HepG2 (cell line): ENCODE results near the gene TGFB2. TPM values are rescaled to one million over a fixed set of nuclear protein-coding genes. Genes with fewer than 3 reads are reported as not detected.

Experiments
- ATAC-seq: fragments of 200-7000 bp; cut with Tn5 transposase; 3 replicates; pipeline ENCODE4 v1.9.1; 2020; ENCODE audit warnings: mild to moderate bottlenecking, moderate library complexity
- BruUV-seq: library from RNA; stranded (reverse); fragments of 400-500 nt; replicated peaks from 2 replicates; lab custom pipeline; 2021; lab: Mats Ljungman, UMichigan
- CTCF ChIA-PET: fragments of 300-600 bp; formaldehyde crosslinking; extraction: SDS; loops from one replicate; lab custom pipeline; 2021; ENCODE audit warnings: low total read pairs, inconsistent platforms, low intra/inter-chr PET ratio; lab: Yijun Ruan, JAX
- POLR2A ChIA-PET: fragments of 350-600 bp; sonication (Branson Sonifier 250); formaldehyde crosslinking; loops from one replicate; lab custom pipeline; 2020; ENCODE audit warnings: antibody characterized with exemption, inconsistent platforms; lab: Yijun Ruan, JAX
- DNase-seq: peaks from one replicate; pipeline ENCODE4 v3.0.0-alpha.2; 2015; ENCODE audit warnings: low spot score
- FAIRE-seq: peaks from 3 replicates; lab custom pipeline; 2011; peaks lifted over from hg19 to GRCh38; lab: Jason Lieb, UNC
- H2AFZ ChIP-seq: one replicate; pipeline ENCODE4 v1.6.1; 2011; ENCODE audit warnings: low read length, inconsistent platforms
- H3K27ac ChIP-seq: fragments of 300-600 bp; 3 replicates; pipeline ENCODE4 v1.8.0; 2011; ENCODE audit warnings: mixed run types, mild to moderate bottlenecking, mixed read lengths, low read length, inconsistent platforms; ENCODE audit not compliant: insufficient read depth; ENCODE audit errors: extremely low read length
- H3K27me3 ChIP-seq, 2 experiments: fragments of 200-600 bp in 1 of 2; 2 replicates in 1 of 2; 3 replicates in 1 of 2; pipeline versions ENCODE4 v1.6.0 to v1.8.0; 2011; ENCODE audit warnings: low read length in 2 of 2, mild to moderate bottlenecking in 2 of 2, moderate library complexity in 2 of 2, inconsistent platforms in 1 of 2; ENCODE audit not compliant: insufficient read depth in 2 of 2, control insufficient read depth in 1 of 2
- H3K36me3 ChIP-seq, 2 experiments: fragments of 200-600 bp in 1 of 2; replicated peaks in 1 of 2; 2 replicates in 1 of 2; 3 replicates in 1 of 2; pipeline versions ENCODE4 v1.5.1 to v1.8.0; 2011; ENCODE audit warnings: low read length in 2 of 2, inconsistent platforms in 1 of 2; ENCODE audit not compliant: insufficient read depth in 2 of 2, control insufficient read depth in 1 of 2
- H3K4me1 ChIP-seq: 2 replicates; pipeline ENCODE4 v1.5.1; 2012; ENCODE audit warnings: low read length, inconsistent platforms; ENCODE audit not compliant: insufficient read depth
- H3K4me2 ChIP-seq: 2 replicates; pipeline ENCODE4 v1.6.0; 2011; ENCODE audit warnings: low read depth, low read length, inconsistent platforms
- H3K4me3 ChIP-seq, 3 experiments: fragments of 200-600 bp in 1 of 3; sonication (generic), shearing (Covaris generic) in 1 of 3; replicated peaks in 1 of 3; 2 replicates each; pipeline ENCODE4 v1.5.1; 2011 to 2016; ENCODE audit warnings: low read length in 3 of 3, inconsistent platforms in 2 of 3, low read depth in 2 of 3, mild to moderate bottlenecking in 2 of 3, control low read depth in 1 of 3, mixed read lengths in 1 of 3; ENCODE audit not compliant: insufficient read depth in 1 of 3
- H3K79me2 ChIP-seq: one replicate; pipeline ENCODE4 v1.6.1; 2011; ENCODE audit warnings: low read length, inconsistent platforms; ENCODE audit not compliant: insufficient read depth
- H3K9ac ChIP-seq: 2 replicates; pipeline ENCODE4 v1.6.0; 2011; ENCODE audit warnings: mild to moderate bottlenecking, low read depth, low read length, inconsistent platforms; ENCODE audit not compliant: insufficient read depth
- H3K9me3 ChIP-seq: 2 replicates; pipeline ENCODE4 v1.5.1; 2012; ENCODE audit warnings: mild to moderate bottlenecking, low read length
- H4K20me1 ChIP-seq: 2 replicates; pipeline ENCODE4 v1.6.0; 2011; ENCODE audit warnings: inconsistent platforms, mild to moderate bottlenecking, low read length, moderate library complexity; ENCODE audit not compliant: insufficient read depth
- CBX2 ChIP-seq, 2 experiments: fragments of 200-600 bp in 1 of 2; sonication (generic); formaldehyde crosslinking in 1 of 2; IDR thresholded peaks; 2 replicates each; pipeline versions ENCODE4 v1.7.0 to v1.8.1; 2018 to 2022; ENCODE audit warnings: low read depth in 2 of 2, low read length in 1 of 2, mild to moderate bottlenecking in 1 of 2, missing genetic modification reagents in 1 of 2
- HNF1A ChIP-seq, 2 experiments: sonication (generic) in 1 of 2; formaldehyde crosslinking in 1 of 2; IDR thresholded peaks; 2 replicates each; pipeline versions ENCODE4 v1.4.0 to v1.6.1; 2016 to 2020; ENCODE audit warnings: borderline replicate concordance in 1 of 2, low read depth in 1 of 2, mild to moderate bottlenecking in 1 of 2, missing genetic modification reagents in 1 of 2
- IKZF4 ChIP-seq: sonication (generic); formaldehyde crosslinking; IDR thresholded peaks from 2 replicates; pipeline ENCODE4 v1.5.1; 2020; ENCODE audit warnings: borderline replicate concordance, mild to moderate bottlenecking, low read depth, missing genetic modification reagents; ENCODE audit errors: not compliant biosample characterization
- JUNB ChIP-seq: sonication (generic); formaldehyde crosslinking; IDR thresholded peaks from 2 replicates; pipeline ENCODE4 v1.8.0; 2022; ENCODE audit warnings: missing genetic modification reagents, mild to moderate bottlenecking, borderline replicate concordance
- NFE2L1 ChIP-seq: sonication (generic); formaldehyde crosslinking; IDR thresholded peaks from 2 replicates; pipeline ENCODE4 v1.4.0; 2020; ENCODE audit warnings: missing genetic modification reagents, mild to moderate bottlenecking, borderline replicate concordance
- ZBTB14 ChIP-seq: sonication (generic); formaldehyde crosslinking; IDR thresholded peaks from 2 replicates; pipeline ENCODE4 v1.4.0; 2020; ENCODE audit warnings: missing genetic modification reagents
- ZC3H13 ChIP-seq: sonication (generic); formaldehyde crosslinking; IDR thresholded peaks from 2 replicates; pipeline ENCODE4 v1.8.1; 2023; ENCODE audit warnings: mild to moderate bottlenecking, missing genetic modification reagents, moderate library complexity
- ZNF569 ChIP-seq: sonication (generic); formaldehyde crosslinking; IDR thresholded peaks from 2 replicates; pipeline ENCODE4 v1.5.0; 2020; ENCODE audit warnings: mild to moderate bottlenecking, missing genetic modification reagents, moderate library complexity, borderline replicate concordance
- WGBS: methylation state at CpG from one replicate; pipeline ENCODE4 v1.1.6; 2017; ENCODE audit warnings: low lambda C conversion rate; 5-methylcytosine and 5-hydroxymethylcytosine counted together
- in situ Hi-C: cut with HindIII; loops from 2 replicates; pipeline ENCODE4 v1.10.0; 2017; ENCODE audit warnings: low pct_unique_long_range_greater_than_20kb; ENCODE audit not compliant: extremely low pct_ligation_motif_present
- intact Hi-C: fragments of 100-400 bp; cut with micrococcal nuclease; formaldehyde crosslinking; loops from one replicate; pipeline ENCODE4 v1.10.0; 2022; ENCODE audit not compliant: unreplicated experiment
- polyA plus RNA-seq, 8 experiments: library from polyadenylated mRNA; depleted of rRNA in 3 of 8; stranded (reverse) in 7 of 8; unstranded in 1 of 8; fragments of >200 nt; fragmentation: Illumina TruSeq in 4 of 8; extraction: Trizol in 4 of 8; gene quantifications; 2 replicates each; pipeline versions ENCODE4 v1.2.1 to v1.2.3, GENCODE V29; 2011 to 2016; ENCODE audit warnings: low read depth in 4 of 8, missing spikeins in 1 of 8, mixed read lengths in 1 of 8; ENCODE audit not compliant: insufficient read depth in 1 of 8
- total RNA-seq, 5 experiments: library from RNA; depleted of rRNA; stranded (reverse); fragments of >200 nt; fragmentation: Illumina TruSeq; extraction: Trizol; gene quantifications; 2 replicates each; pipeline ENCODE4 v1.2.3, GENCODE V29; 2016; ENCODE audit warnings: low read depth in 1 of 5

The TGFB2 gene
- total and polyA plus RNA-seq, 2 of the 13 experiments (the other 11 are each of a cell fraction or from before 2014, with no cell fraction given) = 0.07 TPM; not detected in 1

- no peak overlapping the region for H3K4me2 ChIP-seq
- no peak overlapping the region for H2AFZ ChIP-seq
- DNase-seq (no peak), FAIRE-seq (no peak), ATAC-seq (no peak)
- ChIA-PET CTCF (no interaction called here), POLR2A (no interaction called here)
- no peak overlapping the region for H3K9ac ChIP-seq
- in situ Hi-C loops (no loop called here), intact Hi-C loops (no loop called here)
- TF ChIP-seq ZBTB14 (CRISPR knock-in tag) = no peak
- H3K36me3 ChIP-seq = no peaks in the 10 kb centered on the region
- no peak overlapping the region for H3K27ac ChIP-seq
- H3K27me3 ChIP-seq = no peaks in the 10 kb centered on the region
- no peaks in the 10 kb centered on the region for H3K9me3 ChIP-seq
- H3K4me1 ChIP-seq = no peaks in the 10 kb centered on the region
- 30% methylated on average over 3 of the region's 3 CpGs for WGBS
- H4K20me1 ChIP-seq = no peaks in the 10 kb centered on the region
- no TSS peak for BruUV-seq
- no peak overlapping the region for H3K4me3 ChIP-seq
- H3K79me2 ChIP-seq = no peaks in the 10 kb centered on the region
Measured at GRCh38 chr1:218488531-218488930, 143.4 kb downstream of the TGFB2 start.

GRCh38 chr1:218488986-218489385, 143.8 kb downstream of the TGFB2 start:
- no peaks in the 10 kb centered on the region for H3K79me2 ChIP-seq
- H4K20me1 ChIP-seq = no peaks in the 10 kb centered on the region
- POLR2A ChIA-PET = no interaction called here
- H2AFZ ChIP-seq = no peak overlapping the region
- DNase-seq (no peak), FAIRE-seq (no peak), ATAC-seq (no peak)
- intact Hi-C loops = no loop called here
- H3K27me3 ChIP-seq = no peaks in the 10 kb centered on the region
- CTCF ChIA-PET = no interaction called here
- H3K9ac ChIP-seq = no peak overlapping the region
- no peaks in the 10 kb centered on the region for H3K9me3 ChIP-seq
- no peaks in the 10 kb centered on the region for H3K4me1 ChIP-seq
- WGBS = 17% methylated on average over 3 of the region's 3 CpGs
- H3K4me3 ChIP-seq = no peak overlapping the region
- H3K36me3 ChIP-seq = no peaks in the 10 kb centered on the region
- TF ChIP-seq JUNB (CRISPR knock-in tag) (no peak), HNF1A (IDR thresholded peaks at IDR 0.05; ENCODE audit: low read depth) (no peak), HNF1A (CRISPR knock-in tag; IDR thresholded peaks at IDR 0.05; ENCODE audit: borderline replicate concordance) (no peak), NFE2L1 (CRISPR knock-in tag) (no peak), CBX2 (IDR thresholded peaks at IDR 0.05; ENCODE audit: low read depth, low read length) (no peak), CBX2 (CRISPR knock-in tag; IDR thresholded peaks at IDR 0.05; ENCODE audit: low read depth) (no peak), ZNF569 (CRISPR knock-in tag) (no peak), ZC3H13 (CRISPR knock-in tag) (no peak), IKZF4 (CRISPR knock-in tag) (no peak)
- in situ Hi-C loops = no loop called here
- no peak overlapping the region for H3K4me2 ChIP-seq
- H3K27ac ChIP-seq = no peak overlapping the region
- BruUV-seq = no TSS peak
